IPS-20b (cell line): ENCODE measurements around the gene OMP.

ENCODE experiments used
- H3K27ac ChIP-seq: one replicate; pipeline ENCODE4 v1.5.1; 2013; ENCODE audit warnings: low read length
- H3K27me3 ChIP-seq: 2 replicates; pipeline ENCODE4 v1.6.1; 2013; ENCODE audit warnings: mild to moderate bottlenecking, low read length, inconsistent platforms; ENCODE audit not compliant: insufficient read depth
- H3K36me3 ChIP-seq: 2 replicates; pipeline ENCODE4 v1.6.1; 2013; ENCODE audit warnings: low read depth, mild to moderate bottlenecking, inconsistent platforms, low read length, moderate library complexity; ENCODE audit not compliant: insufficient read depth
- H3K4me1 ChIP-seq: 2 replicates; pipeline ENCODE4 v1.6.1; 2013; ENCODE audit warnings: mild to moderate bottlenecking, control low read depth, inconsistent platforms, low read length, moderate library complexity; ENCODE audit not compliant: insufficient read depth
- H3K4me3 ChIP-seq: 2 replicates; pipeline ENCODE4 v1.5.1; 2013; ENCODE audit warnings: mild to moderate bottlenecking, low read length, inconsistent platforms
- H3K9ac ChIP-seq: 2 replicates; pipeline ENCODE4 v1.6.1; 2013; ENCODE audit warnings: low read depth, mild to moderate bottlenecking, inconsistent platforms, low read length, moderate library complexity
- H3K9me3 ChIP-seq: 2 replicates; pipeline ENCODE4 v1.6.1; 2013; ENCODE audit warnings: mild to moderate bottlenecking, low read depth, low read length, inconsistent platforms; ENCODE audit not compliant: insufficient read depth

OMP gene

GRCh38 chr11:77071077-77071476 is 31.6 kb upstream of the OMP start:
- Histone ChIP-seq H3K4me1 (peaks cover 3% of the 10 kb centered on the region; the same call in 1 of the 2 replicates), H3K27ac (no peak overlapping the region), H3K27me3 (peaks cover 8% of the 10 kb centered on the region; the same call in 1 of the 2 replicates)

GRCh38 chr11:77071671-77072605 is 30.7 kb upstream of the OMP start:
- Histone ChIP-seq H3K9ac (no peak overlapping the region), H3K4me1 (peaks cover 3% of the 10 kb centered on the region; the same call in 1 of the 2 replicates), H3K4me3 (no peak overlapping the region), H3K27me3 (peaks cover 8% of the 10 kb centered on the region; the same call in 1 of the 2 replicates), H3K27ac (no peak overlapping the region), H3K36me3 (no peaks in the 10 kb centered on the region), H3K9me3 (no peaks in the 10 kb centered on the region)

More at GRCh38 chr11:77071077-77071476, 31.6 kb upstream of the OMP start:
- no peaks in the 10 kb centered on the region for H3K9me3 ChIP-seq
- H3K4me3 ChIP-seq: no peak overlapping the region
- H3K9ac ChIP-seq: no peak overlapping the region
- H3K36me3 ChIP-seq: no peaks in the 10 kb centered on the region

DNA sequence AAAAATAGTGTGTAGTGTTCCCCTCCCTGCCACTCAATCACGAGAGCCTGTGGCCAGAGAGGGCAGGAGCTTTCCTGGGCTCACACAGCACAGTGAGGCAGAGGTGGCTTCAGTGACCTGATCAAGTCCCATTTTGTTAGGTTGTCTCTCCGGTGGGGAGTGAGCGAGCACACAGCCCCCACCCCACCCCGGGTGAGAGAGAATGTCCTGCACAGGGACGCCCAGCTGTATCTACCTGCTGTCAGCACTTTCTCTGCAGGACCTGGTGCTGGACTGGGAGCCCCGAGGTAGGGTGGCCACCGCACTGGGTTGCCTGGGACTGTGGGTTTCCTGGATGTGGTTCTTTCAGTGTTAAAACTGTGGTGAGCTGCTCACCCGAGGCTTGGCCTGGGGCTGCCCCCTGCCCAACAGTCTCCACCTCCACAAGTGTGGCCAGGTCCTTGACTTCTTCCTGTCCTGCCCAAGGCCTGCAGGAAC is 29.8 kb upstream of the OMP start:
- Histone ChIP-seq H3K4me3 (no peak overlapping the region), H3K27me3 (peaks cover 5% of the 10 kb centered on the region; the same call in 1 of the 2 replicates), H3K4me1 (no peaks in the 10 kb centered on the region; the same call in 1 of the 2 replicates), H3K36me3 (no peaks in the 10 kb centered on the region), H3K9ac (no peak overlapping the region), H3K27ac (no peak overlapping the region), H3K9me3 (no peaks in the 10 kb centered on the region)

GRCh38 chr11:77073328-77074001 is 29.2 kb upstream of the OMP start:
- Histone ChIP-seq H3K9me3 (no peaks in the 10 kb centered on the region), H3K27ac (no peak overlapping the region), H3K9ac (no peak overlapping the region), H3K27me3 (no peaks in the 10 kb centered on the region), H3K4me1 (no peaks in the 10 kb centered on the region), H3K4me3 (no peak overlapping the region), H3K36me3 (no peaks in the 10 kb centered on the region)

DNA sequence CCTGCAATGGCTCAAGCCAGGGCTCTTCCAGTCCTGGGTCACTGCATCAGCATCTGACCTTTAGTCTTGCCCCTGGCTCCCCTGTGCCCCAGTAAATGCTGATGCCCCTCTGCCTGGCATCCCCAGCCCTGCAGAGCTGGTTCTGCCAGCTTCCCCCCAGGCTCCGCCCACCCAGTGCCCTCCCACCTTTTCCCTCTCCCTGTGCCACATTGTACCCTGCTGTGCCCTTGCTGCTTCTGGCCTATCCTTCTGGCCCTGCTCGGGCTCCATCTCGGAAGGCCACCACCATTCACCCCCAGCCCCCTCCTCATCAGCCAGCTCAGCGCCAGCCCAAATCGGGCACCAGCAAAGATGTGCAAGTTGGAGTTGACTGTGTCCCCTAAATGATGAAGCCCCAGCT is 28.4 kb upstream of the OMP start:
- Histone ChIP-seq H3K9ac (no peak overlapping the region), H3K4me1 (no peaks in the 10 kb centered on the region), H3K27ac (no peak overlapping the region), H3K4me3 (no peak overlapping the region), H3K9me3 (no peaks in the 10 kb centered on the region), H3K36me3 (no peaks in the 10 kb centered on the region), H3K27me3 (no peaks in the 10 kb centered on the region)

DNA sequence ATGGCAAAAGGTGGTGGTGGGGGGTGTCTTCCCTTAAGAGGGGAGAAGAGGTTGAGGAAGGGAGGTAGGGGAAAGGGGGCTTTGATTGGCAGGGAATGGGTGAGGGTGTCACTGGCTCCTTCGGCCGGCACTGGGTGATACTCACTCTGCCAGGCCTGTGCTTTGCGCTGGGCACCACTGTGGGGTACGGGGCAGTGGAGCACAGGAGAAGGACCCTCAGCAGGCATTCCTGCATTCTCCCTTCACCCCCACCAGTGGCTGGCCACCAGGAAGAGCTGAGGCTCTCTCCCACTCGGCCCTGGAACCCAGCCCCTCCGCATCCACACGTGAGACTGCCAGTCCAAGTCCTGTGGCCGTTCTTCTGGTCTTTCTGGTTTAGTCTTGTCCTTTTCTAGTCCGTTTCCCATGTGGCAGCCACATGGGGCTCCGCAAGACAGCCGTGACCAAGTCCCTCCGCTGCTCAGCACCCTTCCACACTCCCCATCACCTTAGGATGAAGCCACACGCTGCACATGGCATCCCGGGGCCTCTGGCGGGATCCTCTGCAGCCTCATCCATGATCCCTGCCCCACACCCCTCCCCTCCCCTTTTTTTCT is 27.9 kb upstream of the OMP start:
- Histone ChIP-seq H3K36me3 (no peaks in the 10 kb centered on the region), H3K9ac (no peak overlapping the region), H3K4me1 (no peaks in the 10 kb centered on the region), H3K27me3 (no peaks in the 10 kb centered on the region), H3K9me3 (no peaks in the 10 kb centered on the region), H3K4me3 (no peak overlapping the region), H3K27ac (no peak overlapping the region)

DNA sequence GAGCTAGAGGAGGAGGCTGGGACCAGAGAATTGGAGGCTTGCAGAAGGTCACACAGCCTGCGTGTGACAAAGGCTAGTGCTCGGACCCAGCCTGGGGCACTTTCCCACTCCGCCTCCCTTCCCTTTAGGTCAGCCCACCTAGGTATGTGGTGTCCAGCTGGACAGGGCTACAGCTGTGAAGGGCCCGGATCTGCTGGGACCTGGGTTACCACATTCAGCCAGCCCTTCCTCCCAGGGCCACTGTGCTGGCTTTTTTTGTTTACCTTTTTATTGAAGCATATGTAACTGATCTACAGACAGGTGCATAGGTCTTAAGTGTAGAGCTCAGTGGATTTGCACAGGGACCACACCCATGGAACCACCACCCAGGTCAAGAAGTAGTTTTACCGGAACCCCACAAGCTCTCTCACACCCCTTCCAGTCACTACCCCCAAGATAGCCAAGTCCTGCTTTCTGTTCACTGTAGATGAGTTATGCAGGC is 27.2 kb upstream of the OMP start:
- no peaks in the 10 kb centered on the region for H3K9me3 ChIP-seq
- H3K36me3 ChIP-seq: no peaks in the 10 kb centered on the region
- no peak overlapping the region for H3K4me3 ChIP-seq
- H3K4me1 ChIP-seq: no peaks in the 10 kb centered on the region
- no peak overlapping the region for H3K9ac ChIP-seq
- no peak overlapping the region for H3K27ac ChIP-seq
- H3K27me3 ChIP-seq: no peaks in the 10 kb centered on the region

DNA sequence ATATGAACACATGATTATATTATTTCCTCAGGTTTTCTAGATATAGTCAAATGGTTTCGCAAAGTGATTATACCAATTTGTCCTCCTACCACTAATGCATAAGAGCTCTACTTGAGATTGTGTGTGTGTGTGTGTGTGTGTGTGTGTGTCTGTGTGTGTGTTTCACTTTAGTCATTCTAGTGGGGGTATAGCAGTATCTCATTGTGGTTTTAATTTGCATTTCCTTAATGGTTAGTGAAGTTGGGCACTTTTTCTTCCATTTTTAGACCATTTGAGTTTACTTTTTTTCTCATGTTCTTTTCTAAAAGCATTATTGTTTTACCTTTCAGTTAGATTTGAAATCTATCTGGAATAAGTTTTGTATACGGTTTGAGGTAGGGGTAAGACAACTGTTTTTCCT is 23.0 kb upstream of the OMP start:
- H3K9me3 ChIP-seq: no peaks in the 10 kb centered on the region
- no peaks in the 10 kb centered on the region for H3K4me1 ChIP-seq
- no peak overlapping the region for H3K9ac ChIP-seq
- H3K27ac ChIP-seq: no peak overlapping the region
- H3K4me3 ChIP-seq: no peak overlapping the region
- H3K36me3 ChIP-seq: no peaks in the 10 kb centered on the region
- H3K27me3 ChIP-seq: no peaks in the 10 kb centered on the region

GRCh38 chr11:77080643-77081210 is 21.9 kb upstream of the OMP start:
- no peak overlapping the region for H3K9ac ChIP-seq
- H3K4me1 ChIP-seq: no peaks in the 10 kb centered on the region
- no peaks in the 10 kb centered on the region for H3K36me3 ChIP-seq
- H3K27me3 ChIP-seq: no peaks in the 10 kb centered on the region
- no peaks in the 10 kb centered on the region for H3K9me3 ChIP-seq
- H3K4me3 ChIP-seq: no peak overlapping the region
- no peak overlapping the region for H3K27ac ChIP-seq

DNA sequence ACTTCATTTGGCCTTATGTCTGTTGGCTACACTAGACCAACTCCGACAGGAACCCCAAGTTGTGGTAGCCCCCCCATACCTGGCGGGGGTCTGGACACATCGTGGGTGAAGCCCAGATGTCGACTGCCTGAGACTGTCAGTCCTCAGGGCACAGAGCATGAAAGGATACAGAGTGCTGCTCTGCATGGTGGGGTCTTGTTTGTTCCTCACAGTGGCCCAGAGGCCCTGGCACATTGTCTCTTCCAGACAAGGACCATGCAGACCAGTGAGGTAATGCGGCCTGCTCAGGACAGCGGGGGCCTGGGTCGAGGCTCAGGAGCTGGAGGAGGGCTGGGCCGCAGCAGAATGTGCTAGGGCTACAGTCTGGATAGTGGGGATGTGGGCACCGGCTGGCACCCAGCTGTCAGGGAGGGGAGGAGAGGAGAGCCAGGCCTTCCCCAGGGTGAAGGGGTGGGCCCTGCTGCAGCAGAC is 21.2 kb upstream of the OMP start:
- no peaks in the 10 kb centered on the region for H3K9me3 ChIP-seq
- no peak overlapping the region for H3K27ac ChIP-seq
- H3K9ac ChIP-seq: no peak overlapping the region
- no peaks in the 10 kb centered on the region for H3K27me3 ChIP-seq
- no peaks in the 10 kb centered on the region for H3K4me1 ChIP-seq
- H3K4me3 ChIP-seq: no peak overlapping the region
- no peaks in the 10 kb centered on the region for H3K36me3 ChIP-seq
